Transverse colon (tissue), 3 donors: Measurements from ENCODE around the gene KLB.

Source experiments
- EP300 ChIP-seq: sonication (generic); formaldehyde crosslinking; IDR thresholded peaks from one replicate; pipeline ENCODE4 v1.6.1; 2017; ENCODE audit warnings: antibody characterized with exemption, low read depth
- TF ChIP-seq, protein P1 (sequence below), 5 experiments: fragments of 200-600 bp in 3 of 5; fragments of 450-650 bp in 2 of 5; sonication (generic) in 3 of 5; IDR thresholded peaks; 1 replicate in 2 of 5; 2 replicates in 3 of 5; pipeline ENCODE4 v1.5.1; 2016 to 2017; ENCODE audit warnings: antibody characterized with exemption in 5 of 5, inconsistent platforms in 3 of 5, mild to moderate bottlenecking in 2 of 5, moderate library complexity in 1 of 5

DNA sequence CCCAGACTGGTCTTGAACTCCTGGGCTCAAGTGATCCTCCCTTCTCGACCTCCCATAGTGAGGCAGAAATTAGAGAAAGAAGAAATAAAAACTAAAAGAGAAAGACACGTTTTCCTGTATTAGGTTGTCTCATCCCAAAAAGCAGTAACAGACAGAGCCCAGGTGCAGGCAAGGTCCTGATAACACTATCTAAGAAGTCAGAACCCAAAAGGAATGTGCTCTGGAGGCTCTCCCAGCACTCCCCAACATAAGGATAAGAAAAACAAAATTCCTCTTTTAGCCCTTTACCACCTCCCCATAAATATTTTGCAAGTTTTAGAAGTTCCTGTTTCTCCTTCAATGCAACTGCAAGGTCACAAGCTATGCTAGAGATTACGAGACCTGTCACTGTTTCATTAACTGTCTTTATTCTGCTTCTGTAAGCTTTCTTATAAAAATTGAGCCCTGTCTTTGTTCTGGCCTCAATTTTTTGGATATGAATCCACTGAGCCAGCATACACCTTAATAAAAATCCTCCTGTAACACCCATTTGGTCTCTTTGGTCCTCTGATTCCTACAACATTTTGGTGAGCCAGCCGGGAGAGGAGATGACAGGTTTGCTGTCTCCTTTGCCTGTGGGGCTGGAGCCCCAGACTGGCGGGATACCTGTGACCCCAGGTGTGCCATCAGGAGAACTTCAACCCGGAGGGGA, 78.0 kb downstream of the KLB start:
- TF ChIP-seq, protein P1, sequence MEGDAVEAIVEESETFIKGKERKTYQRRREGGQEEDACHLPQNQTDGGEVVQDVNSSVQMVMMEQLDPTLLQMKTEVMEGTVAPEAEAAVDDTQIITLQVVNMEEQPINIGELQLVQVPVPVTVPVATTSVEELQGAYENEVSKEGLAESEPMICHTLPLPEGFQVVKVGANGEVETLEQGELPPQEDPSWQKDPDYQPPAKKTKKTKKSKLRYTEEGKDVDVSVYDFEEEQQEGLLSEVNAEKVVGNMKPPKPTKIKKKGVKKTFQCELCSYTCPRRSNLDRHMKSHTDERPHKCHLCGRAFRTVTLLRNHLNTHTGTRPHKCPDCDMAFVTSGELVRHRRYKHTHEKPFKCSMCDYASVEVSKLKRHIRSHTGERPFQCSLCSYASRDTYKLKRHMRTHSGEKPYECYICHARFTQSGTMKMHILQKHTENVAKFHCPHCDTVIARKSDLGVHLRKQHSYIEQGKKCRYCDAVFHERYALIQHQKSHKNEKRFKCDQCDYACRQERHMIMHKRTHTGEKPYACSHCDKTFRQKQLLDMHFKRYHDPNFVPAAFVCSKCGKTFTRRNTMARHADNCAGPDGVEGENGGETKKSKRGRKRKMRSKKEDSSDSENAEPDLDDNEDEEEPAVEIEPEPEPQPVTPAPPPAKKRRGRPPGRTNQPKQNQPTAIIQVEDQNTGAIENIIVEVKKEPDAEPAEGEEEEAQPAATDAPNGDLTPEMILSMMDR (IDR thresholded peaks at IDR 0.05) = no peak
- TF ChIP-seq EP300 = no peak
